ENCODE results near the gene DCAF7.

- TF ChIP-seq CTCF (IDR thresholded peaks at IDR 0.05) (no peak), SIN3A (IDR thresholded peaks at IDR 0.05; ENCODE audit: borderline replicate concordance, insufficient read depth, low read depth, low read length) (no peak), REST (IDR thresholded peaks at IDR 0.05; ENCODE audit: insufficient read depth in 1 of 2, low read depth in 2 of 2, low read length in 1 of 2) (no peak), POLR2AphosphoS5 (IDR thresholded peaks at IDR 0.05; ENCODE audit: low read depth, low read length) (no peak), TCF7L2 (IDR thresholded peaks at IDR 0.05; ENCODE audit: low read depth, low read length) (no peak)
Observed at GRCh38 chr17:63506627-63507026, 43.6 kb upstream of the DCAF7 start.
